Erythroblast (primary cell): ENCODE data around the gene SORT1.

Source experiments
- GATA1 ChIP-seq: IDR thresholded peaks from 2 replicates; pipeline ENCODE4 v1.6.1; 2011; ENCODE audit warnings: low read depth, mild to moderate bottlenecking, control low read depth, low read length, moderate library complexity
- POLR2A ChIP-seq: IDR thresholded peaks from 2 replicates; pipeline ENCODE4 v1.6.1; 2011; ENCODE audit warnings: mild to moderate bottlenecking, low read length

GRCh38 chr1:109338091-109338490 lies 59.6 kb downstream of the SORT1 start:
- TF ChIP-seq POLR2A, result no peak
- TF ChIP-seq GATA1, result no peak
